Right ventricle myocardium inferior (tissue), 1 donor: ENCODE results near the gene ORM1. TPM values are rescaled to one million over a fixed set of nuclear protein-coding genes. Genes with fewer than 3 reads are reported as not detected.
"Not testable (repeated sequence)": the region's sequence is repeated elsewhere in the genome, so short reads cannot be mapped to it uniquely, and the experiment has no call there.

ENCODE experiments used
- ATAC-seq: fragments of 200-7000 bp; cut with Tn5 transposase; one replicate; pipeline ENCODE4 v1.9.1; 2020; ENCODE audit warnings: mild to moderate bottlenecking, moderate library complexity
- DNase-seq: peaks from one replicate; pipeline ENCODE4 v3.0.0; 2021; ENCODE audit errors: missing footprints
- intact Hi-C: fragments of 100-400 bp; cut with DNase I; formaldehyde crosslinking; loops from one replicate; pipeline ENCODE4 v1.11.0; 2022
- total RNA-seq: library from RNA; stranded (reverse); fragmentation: NEBNext Ultra II Directional; extraction: Animal tissue kit (Norgen Biotek cat#: 25700); gene quantifications from one replicate; pipeline ENCODE4 v1.2.1, GENCODE V29; 2021
- donor health status: DM: no; HTN: yes; CAD: no; lungs with severe emphysema.

Gene ORM1
- total RNA-seq, 1 donor from 2014 or later = 0.51 TPM

- intact Hi-C loops = no loop called here
- ATAC-seq (no peak), DNase-seq (no peak)
Observed at GRCh38 chr9:114318416-114318815, 4.5 kb upstream of the ORM1 start.

GRCh38 chr9:114319147-114319546, 3.8 kb upstream of the ORM1 start:
- no peak for ATAC-seq
- intact Hi-C loops = no loop called here
- DNase-seq = no peak

GRCh38 chr9:114320710-114321109, 2.2 kb upstream of the ORM1 start:
- DNase-seq, intact Hi-C loops, ATAC-seq: not testable (repeated sequence)

- DNase-seq (no peak), ATAC-seq (no peak)
- intact Hi-C loops = no loop called here
Observed at GRCh38 chr9:114321759-114322158, 1.1 kb upstream of the ORM1 start.

- ATAC-seq, intact Hi-C loops, DNase-seq: not testable (repeated sequence)
Observed at GRCh38 chr9:114322160-114322818, 609 bp upstream of the ORM1 start.

GRCh38 chr9:114323849-114324248, 951 bp downstream of the ORM1 start:
- ATAC-seq, DNase-seq, intact Hi-C loops: not testable (repeated sequence)

GRCh38 chr9:114324492-114324891, 1.6 kb downstream of the ORM1 start:
- DNase-seq = no peak
- intact Hi-C loops = no loop called here
- no peak for ATAC-seq

- ATAC-seq, DNase-seq, intact Hi-C loops: not testable (repeated sequence)
Observed at GRCh38 chr9:114324965-114325364, 2.1 kb downstream of the ORM1 start.

GRCh38 chr9:114325684-114326254, 2.9 kb downstream of the ORM1 start:
- intact Hi-C loops, ATAC-seq, DNase-seq: not testable (repeated sequence)

- DNase-seq (no peak), ATAC-seq (no peak)
- intact Hi-C loops = no loop called here
Observed at GRCh38 chr9:114327749-114328148, 4.9 kb downstream of the ORM1 start.

GRCh38 chr9:114328357-114328820, 5.5 kb downstream of the ORM1 start:
- DNase-seq, intact Hi-C loops, ATAC-seq: not testable (repeated sequence)

GRCh38 chr9:114328937-114329624, 6.2 kb downstream of the ORM1 start:
- DNase-seq, ATAC-seq, intact Hi-C loops: not testable (repeated sequence)

- ATAC-seq, intact Hi-C loops, DNase-seq: not testable (repeated sequence)
Observed at GRCh38 chr9:114329625-114330022, 6.7 kb downstream of the ORM1 start, which contains the start of gene ORM2. ORM2 (plus strand) TSS chr9:114329869; CDS start chr9:114329905, 36 bp downstream.

GRCh38 chr9:114330636-114331035, 7.7 kb downstream of the ORM1 start:
- intact Hi-C loops = no loop called here
- DNase-seq (no peak), ATAC-seq (no peak)

GRCh38 chr9:114331229-114332195, 8.6 kb downstream of the ORM1 start:
- ATAC-seq, intact Hi-C loops, DNase-seq: not testable (repeated sequence)

GRCh38 chr9:114332474-114333040, 9.7 kb downstream of the ORM1 start:
- intact Hi-C loops, ATAC-seq: not testable (repeated sequence)

GRCh38 chr9:114333718-114334117, 10.8 kb downstream of the ORM1 start:
- ATAC-seq, DNase-seq, intact Hi-C loops: not testable (repeated sequence)

More at GRCh38 chr9:114332474-114333040, 9.7 kb downstream of the ORM1 start:
- DNase-seq = not testable (repeated sequence)

GRCh38 chr9:114334490-114334889, 11.6 kb downstream of the ORM1 start:
- DNase-seq (no peak), ATAC-seq (no peak)
- intact Hi-C loops = no loop called here
